OCI-LY3 (cell line): ENCODE measurements around the gene ASTN2.

ENCODE experiments used
- EZH2phosphoT487 ChIP-seq: fragments of 200-600 bp; shearing (Covaris generic); IDR thresholded peaks from 2 replicates; pipeline ENCODE4 v1.6.1; 2018; ENCODE audit warnings: antibody characterized with exemption, mixed run types, low read depth
- TF ChIP-seq, protein P1 (sequence below): fragments of 200-600, 300-600 bp; sonication (generic); IDR thresholded peaks from 2 replicates; pipeline ENCODE4 v1.5.1; 2014; ENCODE audit warnings: antibody characterized with exemption, low read length, low read depth

GRCh38 chr9:117335837-117336433 lies 78.9 kb downstream of the ASTN2 start:
- TF ChIP-seq, protein P1, sequence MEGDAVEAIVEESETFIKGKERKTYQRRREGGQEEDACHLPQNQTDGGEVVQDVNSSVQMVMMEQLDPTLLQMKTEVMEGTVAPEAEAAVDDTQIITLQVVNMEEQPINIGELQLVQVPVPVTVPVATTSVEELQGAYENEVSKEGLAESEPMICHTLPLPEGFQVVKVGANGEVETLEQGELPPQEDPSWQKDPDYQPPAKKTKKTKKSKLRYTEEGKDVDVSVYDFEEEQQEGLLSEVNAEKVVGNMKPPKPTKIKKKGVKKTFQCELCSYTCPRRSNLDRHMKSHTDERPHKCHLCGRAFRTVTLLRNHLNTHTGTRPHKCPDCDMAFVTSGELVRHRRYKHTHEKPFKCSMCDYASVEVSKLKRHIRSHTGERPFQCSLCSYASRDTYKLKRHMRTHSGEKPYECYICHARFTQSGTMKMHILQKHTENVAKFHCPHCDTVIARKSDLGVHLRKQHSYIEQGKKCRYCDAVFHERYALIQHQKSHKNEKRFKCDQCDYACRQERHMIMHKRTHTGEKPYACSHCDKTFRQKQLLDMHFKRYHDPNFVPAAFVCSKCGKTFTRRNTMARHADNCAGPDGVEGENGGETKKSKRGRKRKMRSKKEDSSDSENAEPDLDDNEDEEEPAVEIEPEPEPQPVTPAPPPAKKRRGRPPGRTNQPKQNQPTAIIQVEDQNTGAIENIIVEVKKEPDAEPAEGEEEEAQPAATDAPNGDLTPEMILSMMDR, result no peak
- no peak for TF ChIP-seq EZH2phosphoT487
